ENCODE data around the gene AATF. TPM values are rescaled to one million over a fixed set of nuclear protein-coding genes. Genes with fewer than 3 reads are reported as not detected.
A peak's percentile ranks its signal among the peaks of the same experiment; 100 is the strongest.

AATF gene
- total RNA-seq, 1 experiment from 2014 or later = 186 TPM

DNA sequence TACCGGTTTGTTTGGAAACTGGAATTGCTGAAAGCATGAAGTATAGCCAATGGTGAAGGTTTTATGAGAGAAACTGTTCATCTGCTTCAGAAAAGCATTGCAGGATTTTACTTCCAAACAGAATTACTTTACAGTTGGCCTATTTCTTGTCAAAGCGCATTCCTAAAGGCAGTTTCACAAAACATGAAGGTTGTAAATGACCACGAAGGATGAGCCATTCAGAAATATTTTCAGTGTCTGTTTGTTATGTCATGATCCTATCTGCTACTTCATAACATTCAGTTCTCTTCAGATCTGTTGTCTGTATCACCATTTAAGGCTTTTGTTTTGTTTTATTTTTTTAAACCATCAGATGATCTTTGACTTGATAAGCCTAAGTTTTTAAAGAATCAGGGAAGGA is 45.7 kb downstream of the AATF start:
- Mint-ChIP-seq H3K27me3 (ENCODE audit: unreplicated experiment) (peaks cover 20% of the 10 kb centered on the region), H3K9me3 (ENCODE audit: low read depth, unreplicated experiment) (peaks cover 4% of the 10 kb centered on the region), H3K4me3 (ENCODE audit: low read depth, unreplicated experiment) (no peak overlapping the region), H3K36me3 (ENCODE audit: insufficient read depth, unreplicated experiment) (peaks cover 40% of the 10 kb centered on the region), H3K4me1 (ENCODE audit: low read depth, unreplicated experiment) (peaks cover 19% of the 10 kb centered on the region), H3K27ac (ENCODE audit: unreplicated experiment) (no peak overlapping the region)
- CTCF ChIA-PET = interaction anchor here (0.6 to 1.5 kb wide), 2 partner anchors 203 to 288 kb away, joined by 3 to 4 read pairs; no protein-coding TSS in a partner anchor
- TF ChIP-seq CTCF (IDR thresholded peaks at IDR 0.05; ENCODE audit: unreplicated experiment) = no peak
- no peak for DNase-seq
- intact Hi-C loops (cut with micrococcal nuclease; ENCODE audit: unreplicated experiment) = no loop called here
- BruUV-seq (replicated peaks) = no TSS peak

DNA sequence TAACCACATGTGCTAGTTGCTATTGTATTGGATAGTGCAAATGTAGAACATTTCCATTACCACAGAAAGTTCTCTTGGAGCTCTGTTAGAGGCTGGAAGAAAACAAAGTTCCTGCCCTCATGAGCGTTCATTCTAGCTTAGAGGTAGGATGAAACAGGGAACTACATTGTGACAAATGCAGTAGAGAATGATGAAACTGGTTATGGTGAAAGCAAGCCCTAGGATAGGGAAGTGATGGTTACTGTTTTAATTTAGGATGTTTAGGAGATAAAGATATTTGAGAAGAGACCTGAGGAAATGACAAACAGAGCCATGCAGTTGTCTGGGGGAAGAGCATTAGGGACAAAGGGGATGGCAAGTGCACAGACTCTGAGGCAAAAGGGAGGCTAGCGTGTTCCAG is 50.7 kb downstream of the AATF start:
- peaks cover 17% of the 10 kb centered on the region for H3K9me3 Mint-ChIP-seq (ENCODE audit: low read depth, unreplicated experiment)
- no peak for TF ChIP-seq CTCF (IDR thresholded peaks at IDR 0.05; ENCODE audit: unreplicated experiment)
- no peak for DNase-seq
- no peak overlapping the region for H3K4me3 Mint-ChIP-seq (ENCODE audit: low read depth, unreplicated experiment)
- BruUV-seq (replicated peaks) = no TSS peak
- intact Hi-C loops (cut with micrococcal nuclease; ENCODE audit: unreplicated experiment) = no loop called here
- CTCF ChIA-PET = no interaction called here
- peaks cover 33% of the 10 kb centered on the region for H3K27me3 Mint-ChIP-seq (ENCODE audit: unreplicated experiment)
- no peaks in the 10 kb centered on the region for H3K4me1 Mint-ChIP-seq (ENCODE audit: low read depth, unreplicated experiment)
- H3K36me3 Mint-ChIP-seq (ENCODE audit: insufficient read depth, unreplicated experiment) = peaks cover 44% of the 10 kb centered on the region
- H3K27ac Mint-ChIP-seq (ENCODE audit: unreplicated experiment) = peak overlapping the region; percentile 5

DNA sequence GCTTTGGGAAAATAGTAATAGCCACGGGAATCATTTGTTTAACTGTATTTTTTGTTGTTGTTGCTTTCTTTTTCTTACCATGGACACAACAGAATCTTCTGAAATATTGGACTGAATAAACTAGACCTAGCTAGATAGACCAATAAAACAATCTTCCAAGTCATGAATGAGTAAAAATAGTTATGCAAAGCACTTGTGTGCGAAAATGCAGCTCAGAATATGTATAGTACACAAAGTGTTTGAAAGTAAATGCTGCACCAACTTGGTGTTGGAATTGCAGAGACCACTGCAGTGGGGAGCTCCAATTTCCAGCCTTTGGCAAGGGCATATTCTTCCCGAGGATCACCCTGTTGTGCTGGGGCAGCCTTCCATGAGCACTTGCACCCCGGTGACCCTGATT is 68.0 kb downstream of the AATF start:
- no peak for DNase-seq
- no peak overlapping the region for H3K4me3 Mint-ChIP-seq (ENCODE audit: low read depth, unreplicated experiment)
- no peaks in the 10 kb centered on the region for H3K9me3 Mint-ChIP-seq (ENCODE audit: low read depth, unreplicated experiment)
- BruUV-seq (replicated peaks) = no TSS peak
- H3K36me3 Mint-ChIP-seq (ENCODE audit: insufficient read depth, unreplicated experiment) = no peaks in the 10 kb centered on the region
- H3K27me3 Mint-ChIP-seq (ENCODE audit: unreplicated experiment) = peaks cover 20% of the 10 kb centered on the region
- CTCF ChIA-PET = interaction anchor here (0.6 to 1.4 kb wide), 3 partner anchors 25 to 74 kb away, joined by 3 to 8 read pairs (median 5); no protein-coding TSS in a partner anchor
- no peak overlapping the region for H3K27ac Mint-ChIP-seq (ENCODE audit: unreplicated experiment)
- intact Hi-C loops (cut with micrococcal nuclease; ENCODE audit: unreplicated experiment) = no loop called here
- no peaks in the 10 kb centered on the region for H3K4me1 Mint-ChIP-seq (ENCODE audit: low read depth, unreplicated experiment)
- no peak for TF ChIP-seq CTCF (IDR thresholded peaks at IDR 0.05; ENCODE audit: unreplicated experiment)

GRCh38 chr17:37017404-37017803 is 68.7 kb downstream of the AATF start:
- CTCF ChIA-PET = interaction anchor here (1.1 to 1.4 kb wide), 2 partner anchors 29 to 73 kb away, joined by 3 to 5 read pairs; no protein-coding TSS in a partner anchor
- TF ChIP-seq CTCF (IDR thresholded peaks at IDR 0.05; ENCODE audit: unreplicated experiment) = no peak
- Mint-ChIP-seq H3K4me3 (ENCODE audit: low read depth, unreplicated experiment) (no peak overlapping the region), H3K4me1 (ENCODE audit: low read depth, unreplicated experiment) (no peaks in the 10 kb centered on the region), H3K36me3 (ENCODE audit: insufficient read depth, unreplicated experiment) (no peaks in the 10 kb centered on the region), H3K9me3 (ENCODE audit: low read depth, unreplicated experiment) (no peaks in the 10 kb centered on the region), H3K27me3 (ENCODE audit: unreplicated experiment) (peaks cover 23% of the 10 kb centered on the region), H3K27ac (ENCODE audit: unreplicated experiment) (no peak overlapping the region)
- BruUV-seq (replicated peaks) = no TSS peak
- intact Hi-C loops (cut with micrococcal nuclease; ENCODE audit: unreplicated experiment) = no loop called here
- DNase-seq = no peak

Measured in Calu3 (cell line).